Brain microvascular endothelial cell (primary cell): ENCODE measurements around the gene HID1.

Experiments used
- DNase-seq: peaks from one replicate; pipeline ENCODE4 v3.0.0-alpha.2; 2020
- H3K27ac ChIP-seq: fragments of 250-450 bp; sonication (Bioruptor Pico); 2 replicates; pipeline ENCODE4 v1.5.1; 2020; ENCODE audit warnings: mild to moderate bottlenecking, moderate library complexity
- H3K27me3 ChIP-seq: fragments of 250-450 bp; sonication (Bioruptor Pico); replicated peaks from 2 replicates; pipeline ENCODE4 v1.5.1; 2020; ENCODE audit warnings: mild to moderate bottlenecking
- H3K36me3 ChIP-seq: fragments of 250-450 bp; sonication (Bioruptor Pico); replicated peaks from 2 replicates; pipeline ENCODE4 v1.5.1; 2020; ENCODE audit warnings: mild to moderate bottlenecking
- H3K4me3 ChIP-seq: 2 replicates; pipeline ENCODE4 v1.5.1; 2011; ENCODE audit warnings: low read depth, mild to moderate bottlenecking, control low read depth, low read length, moderate library complexity
- CTCF ChIP-seq: IDR thresholded peaks from 2 replicates; pipeline ENCODE4 v1.5.1; 2011; ENCODE audit warnings: low read depth, mild to moderate bottlenecking, moderate library complexity, low read length, control low read depth, inconsistent platforms; ENCODE audit errors: missing control alignments
- in situ Hi-C: cut with HindIII; loops from 2 replicates; pipeline ENCODE4 v1.10.0; 2017; ENCODE audit warnings: low sequenced_read_pairs, low pct_ligation_motif_present

Gene HID1

GRCh38 chr17:74951065-74951464 is 21.5 kb downstream of the HID1 start:
- Histone ChIP-seq H3K36me3 (no peaks in the 10 kb centered on the region), H3K27ac (no peak overlapping the region), H3K27me3 (peaks cover 4% of the 10 kb centered on the region), H3K4me3 (no peak overlapping the region)
- in situ Hi-C loops, result no loop called here
- no peak for DNase-seq
- TF ChIP-seq CTCF, result no peak

- Histone ChIP-seq H3K27ac (no peak overlapping the region), H3K36me3 (no peaks in the 10 kb centered on the region), H3K4me3 (no peak overlapping the region), H3K27me3 (peaks cover 9% of the 10 kb centered on the region)
- TF ChIP-seq CTCF, result no peak
- no peak for DNase-seq
- in situ Hi-C loops, result no loop called here
These were observed 22.4 kb downstream of the HID1 start for GRCh38 chr17:74950207-74950606.

- DNase-seq, result no peak
- in situ Hi-C loops, result no loop called here
- no peak for TF ChIP-seq CTCF
- Histone ChIP-seq H3K36me3 (no peaks in the 10 kb centered on the region), H3K4me3 (no peak overlapping the region), H3K27me3 (peaks cover 9% of the 10 kb centered on the region), H3K27ac (no peak overlapping the region)
These were observed 23.0 kb downstream of the HID1 start for GRCh38 chr17:74949455-74950115.

- in situ Hi-C loops, result no loop called here
- Histone ChIP-seq H3K4me3 (no peak overlapping the region), H3K36me3 (no peaks in the 10 kb centered on the region), H3K27ac (no peak overlapping the region), H3K27me3 (peaks cover 18% of the 10 kb centered on the region)
- TF ChIP-seq CTCF, result no peak
- no peak for DNase-seq
These were observed 25.4 kb downstream of the HID1 start for GRCh38 chr17:74947041-74947754.

GRCh38 chr17:74946641-74947040 is 25.9 kb downstream of the HID1 start:
- no peak for TF ChIP-seq CTCF
- DNase-seq, result no peak
- Histone ChIP-seq H3K27ac (no peak overlapping the region), H3K27me3 (peaks cover 18% of the 10 kb centered on the region), H3K36me3 (no peaks in the 10 kb centered on the region), H3K4me3 (no peak overlapping the region)
- in situ Hi-C loops, result no loop called here
